Activated CD4-positive, alpha-beta T cell treated with anti-CD3 and anti-CD28 coated beads for 36 hours (primary cell): Measurements from ENCODE around the gene PRSS38. TPM values are rescaled to one million over a fixed set of nuclear protein-coding genes. Genes with fewer than 3 reads are reported as not detected.

Experiments
- ATAC-seq: fragments of 200-7000 bp; cut with Tn5 transposase; one replicate; pipeline ENCODE4 v1.10.0; 2021; ENCODE audit warnings: mild to moderate bottlenecking, moderate library complexity
- CTCF ChIA-PET: fragments of 350-600 bp; sonication (Branson Sonifier 250); formaldehyde crosslinking; loops from one replicate; lab custom pipeline; 2021; ENCODE audit warnings: antibody characterized with exemption; lab: Charles Lee
- POLR2A ChIA-PET: fragments of 350-600 bp; sonication (Branson Sonifier 250); formaldehyde crosslinking; loops from one replicate; lab custom pipeline; 2021; ENCODE audit warnings: antibody characterized with exemption, inconsistent platforms; lab: Charles Lee
- DNase-seq: peaks from one replicate; pipeline ENCODE4 v3.0.0-alpha.2; 2020
- H3K27ac Mint-ChIP-seq: one replicate; pipeline ENCODE4 v1.8.0; 2021; ENCODE audit warnings: mixed read lengths
- H3K27me3 Mint-ChIP-seq: one replicate; pipeline ENCODE4 v1.8.0; 2021; ENCODE audit warnings: mixed read lengths
- H3K36me3 Mint-ChIP-seq: one replicate; pipeline ENCODE4 v1.8.0; 2021; ENCODE audit warnings: low read depth, mixed read lengths
- H3K4me1 Mint-ChIP-seq: one replicate; pipeline ENCODE4 v1.8.0; 2021; ENCODE audit warnings: mixed read lengths
- H3K4me3 Mint-ChIP-seq: one replicate; pipeline ENCODE4 v1.8.0; 2021; ENCODE audit warnings: mild to moderate bottlenecking, moderate library complexity, mixed read lengths
- H3K9me3 Mint-ChIP-seq: one replicate; pipeline ENCODE4 v1.8.0; 2021; ENCODE audit warnings: low read depth, mixed read lengths
- intact Hi-C, 2 experiments: fragments of 100-400 bp; cut with DNase I in 1 of 2; cut with micrococcal nuclease in 1 of 2; formaldehyde crosslinking; loops; one replicate each; pipeline versions ENCODE4 v1.14.2 to v1.15.1; 2022 to 2024; cut with DNase I, micrococcal nuclease
- total RNA-seq, 2 experiments: library from RNA; stranded (reverse); gene quantifications; one replicate each; pipeline ENCODE4 v1.2.3, GENCODE V29; 2021

Gene PRSS38
- total RNA-seq, 2 experiments from 2014 or later: not detected

- Mint-ChIP-seq H3K27ac (no peak overlapping the region), H3K4me3 (no peak overlapping the region), H3K9me3 (no peaks in the 10 kb centered on the region), H3K27me3 (no peaks in the 10 kb centered on the region), H3K36me3 (peaks cover 4% of the 10 kb centered on the region), H3K4me1 (peaks cover under 1% of the 10 kb centered on the region)
- ChIA-PET POLR2A (no interaction called here), CTCF (interaction anchor here (0.6 kb wide), 2 partner anchors 17 to 84 kb away, joined by 3 to 4 read pairs; no protein-coding TSS in a partner anchor)
- ATAC-seq (no peak), DNase-seq (no peak)
- intact Hi-C loops: loop anchor here (10.0 kb wide), 2 partner anchors 46 to 704 kb away; partner anchors contain the start of genes JMJD4 (in 1 of the 2), RNF187 (in 1 of the 2) and SNAP47 (in 1 of the 2)
These were observed 35.1 kb upstream of the PRSS38 start for GRCh38 chr1:227780101-227781044.

- peaks cover 4% of the 10 kb centered on the region for H3K36me3 Mint-ChIP-seq
- no peak overlapping the region for H3K4me3 Mint-ChIP-seq
- ChIA-PET POLR2A (no interaction called here), CTCF (no interaction called here)
- DNase-seq: no peak
- ATAC-seq: no peak
- no peaks in the 10 kb centered on the region for H3K27me3 Mint-ChIP-seq
- intact Hi-C loops: loop anchor here (10.0 kb wide), 2 partner anchors 47 to 703 kb away; partner anchors contain the start of genes JMJD4 (in 1 of the 2), RNF187 (in 1 of the 2) and SNAP47 (in 1 of the 2)
- peaks cover 7% of the 10 kb centered on the region for H3K4me1 Mint-ChIP-seq
- no peaks in the 10 kb centered on the region for H3K9me3 Mint-ChIP-seq
- H3K27ac Mint-ChIP-seq: no peak overlapping the region
These were observed 34.1 kb upstream of the PRSS38 start for GRCh38 chr1:227781314-227781930.

GRCh38 chr1:227782226-227782625 is 33.2 kb upstream of the PRSS38 start:
- no peak overlapping the region for H3K4me3 Mint-ChIP-seq
- CTCF ChIA-PET: no interaction called here
- intact Hi-C loops: loop anchor here (10.0 kb wide), 2 partner anchors 47 to 703 kb away; partner anchors contain the start of genes JMJD4 (in 1 of the 2), RNF187 (in 1 of the 2) and SNAP47 (in 1 of the 2)
- ATAC-seq (no peak), DNase-seq (no peak)
- no peaks in the 10 kb centered on the region for H3K9me3 Mint-ChIP-seq
- no peaks in the 10 kb centered on the region for H3K27me3 Mint-ChIP-seq
- H3K36me3 Mint-ChIP-seq: peaks cover 4% of the 10 kb centered on the region
- H3K27ac Mint-ChIP-seq: no peak overlapping the region
- H3K4me1 Mint-ChIP-seq: peaks cover 11% of the 10 kb centered on the region
- POLR2A ChIA-PET: no interaction called here

- intact Hi-C loops: loop anchor here (5.0 to 10.0 kb wide), 3 partner anchors 50 to 700 kb away; partner anchors contain the start of genes IBA57 (in 1 of the 2), JMJD4 (in 1 of the 2), RNF187 (in 1 of the 2) and SNAP47 (in 1 of the 2)
These were observed 30.2 kb upstream of the PRSS38 start for GRCh38 chr1:227785094-227785804.

GRCh38 chr1:227785805-227786671 is 29.4 kb upstream of the PRSS38 start:
- H3K36me3 Mint-ChIP-seq: peaks cover 4% of the 10 kb centered on the region
- intact Hi-C loops: loop anchor here (5.0 to 10.0 kb wide), 3 partner anchors 51 to 699 kb away; partner anchors contain the start of genes IBA57 (in 1 of the 2), JMJD4 (in 1 of the 2), RNF187 (in 1 of the 2) and SNAP47 (in 1 of the 2)

More at GRCh38 chr1:227785094-227785804, 30.2 kb upstream of the PRSS38 start:
- Mint-ChIP-seq H3K36me3 (peaks cover 4% of the 10 kb centered on the region), H3K27me3 (no peaks in the 10 kb centered on the region), H3K4me3 (no peak overlapping the region), H3K9me3 (no peaks in the 10 kb centered on the region), H3K27ac (no peak overlapping the region), H3K4me1 (peaks cover 14% of the 10 kb centered on the region)
- CTCF ChIA-PET: interaction anchor here (0.7 kb wide), 1 partner anchor 77 kb away, joined by 3 read pairs; no protein-coding TSS in a partner anchor
- DNase-seq (no peak), ATAC-seq (no peak)
- POLR2A ChIA-PET: no interaction called here

GRCh38 chr1:227786673-227787512 is 28.6 kb upstream of the PRSS38 start:
- POLR2A ChIA-PET: no interaction called here

More at GRCh38 chr1:227785805-227786671, 29.4 kb upstream of the PRSS38 start:
- Mint-ChIP-seq H3K4me3 (no peak overlapping the region), H3K9me3 (no peaks in the 10 kb centered on the region), H3K27ac (no peak overlapping the region), H3K27me3 (no peaks in the 10 kb centered on the region), H3K4me1 (peaks cover 14% of the 10 kb centered on the region)
- ATAC-seq (no peak), DNase-seq (no peak)
- ChIA-PET CTCF (interaction anchor here (0.7 kb wide), 1 partner anchor 76 kb away, joined by 3 read pairs; no protein-coding TSS in a partner anchor), POLR2A (no interaction called here)

GRCh38 chr1:227787513-227788270 is 27.8 kb upstream of the PRSS38 start:
- peaks cover 14% of the 10 kb centered on the region for H3K4me1 Mint-ChIP-seq
- no peaks in the 10 kb centered on the region for H3K36me3 Mint-ChIP-seq
- H3K27me3 Mint-ChIP-seq: no peaks in the 10 kb centered on the region
- intact Hi-C loops: loop anchor here (1.0 to 10.0 kb wide), 17 partner anchors 25 to 847 kb away; partner anchors contain the start of genes JMJD4 (in 2 of the 2), SNAP47 (in 2 of the 2), ARF1 (in 1 of the 2) and COQ8A (in 1 of the 2)
- no peaks in the 10 kb centered on the region for H3K9me3 Mint-ChIP-seq
- ChIA-PET POLR2A (no interaction called here), CTCF (no interaction called here)
- peak overlapping the region; percentile 69 for H3K4me3 Mint-ChIP-seq
- H3K27ac Mint-ChIP-seq: peak overlapping the region; percentile 22
- peak; percentile 96 for DNase-seq
- ATAC-seq: peak; percentile 93

More at GRCh38 chr1:227786673-227787512, 28.6 kb upstream of the PRSS38 start:
- intact Hi-C loops: loop anchor here (5.0 to 10.0 kb wide), 3 partner anchors 52 to 698 kb away; partner anchors contain the start of genes IBA57 (in 1 of the 2), JMJD4 (in 1 of the 2), RNF187 (in 1 of the 2) and SNAP47 (in 1 of the 2)
- DNase-seq (no peak), ATAC-seq (no peak)
- Mint-ChIP-seq H3K27me3 (no peaks in the 10 kb centered on the region), H3K9me3 (no peaks in the 10 kb centered on the region), H3K27ac (peak overlapping the region; percentile 22), H3K4me3 (peak overlapping the region; percentile 69), H3K4me1 (peaks cover 14% of the 10 kb centered on the region), H3K36me3 (peaks cover 4% of the 10 kb centered on the region)
- CTCF ChIA-PET: no interaction called here

GRCh38 chr1:227788271-227789083 is 27.0 kb upstream of the PRSS38 start:
- CTCF ChIA-PET: interaction anchor here (1.4 kb wide), 1 partner anchor 26 kb away, joined by 3 read pairs; no protein-coding TSS in a partner anchor
- Mint-ChIP-seq H3K9me3 (no peaks in the 10 kb centered on the region), H3K27ac (no peak overlapping the region), H3K27me3 (no peaks in the 10 kb centered on the region), H3K4me3 (peak overlapping the region; percentile 69), H3K36me3 (no peaks in the 10 kb centered on the region), H3K4me1 (peaks cover 14% of the 10 kb centered on the region)
- ATAC-seq (peak; percentile 68), DNase-seq (no peak)
- intact Hi-C loops: loop anchor here (1.0 to 10.0 kb wide), 17 partner anchors 26 to 848 kb away; partner anchors contain the start of genes JMJD4 (in 2 of the 2), SNAP47 (in 2 of the 2), ARF1 (in 1 of the 2) and COQ8A (in 1 of the 2)
- POLR2A ChIA-PET: no interaction called here
